Measurements from ENCODE around the gene NUP58.
A peak's percentile ranks its signal among the peaks of the same experiment; 100 is the strongest.

NUP58 gene, protein sequence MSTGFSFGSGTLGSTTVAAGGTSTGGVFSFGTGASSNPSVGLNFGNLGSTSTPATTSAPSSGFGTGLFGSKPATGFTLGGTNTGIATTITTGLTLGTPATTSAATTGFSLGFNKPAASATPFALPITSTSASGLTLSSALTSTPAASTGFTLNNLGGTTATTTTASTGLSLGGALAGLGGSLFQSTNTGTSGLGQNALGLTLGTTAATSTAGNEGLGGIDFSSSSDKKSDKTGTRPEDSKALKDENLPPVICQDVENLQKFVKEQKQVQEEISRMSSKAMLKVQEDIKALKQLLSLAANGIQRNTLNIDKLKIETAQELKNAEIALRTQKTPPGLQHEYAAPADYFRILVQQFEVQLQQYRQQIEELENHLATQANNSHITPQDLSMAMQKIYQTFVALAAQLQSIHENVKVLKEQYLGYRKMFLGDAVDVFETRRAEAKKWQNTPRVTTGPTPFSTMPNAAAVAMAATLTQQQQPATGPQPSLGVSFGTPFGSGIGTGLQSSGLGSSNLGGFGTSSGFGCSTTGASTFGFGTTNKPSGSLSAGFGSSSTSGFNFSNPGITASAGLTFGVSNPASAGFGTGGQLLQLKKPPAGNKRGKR

DNA sequence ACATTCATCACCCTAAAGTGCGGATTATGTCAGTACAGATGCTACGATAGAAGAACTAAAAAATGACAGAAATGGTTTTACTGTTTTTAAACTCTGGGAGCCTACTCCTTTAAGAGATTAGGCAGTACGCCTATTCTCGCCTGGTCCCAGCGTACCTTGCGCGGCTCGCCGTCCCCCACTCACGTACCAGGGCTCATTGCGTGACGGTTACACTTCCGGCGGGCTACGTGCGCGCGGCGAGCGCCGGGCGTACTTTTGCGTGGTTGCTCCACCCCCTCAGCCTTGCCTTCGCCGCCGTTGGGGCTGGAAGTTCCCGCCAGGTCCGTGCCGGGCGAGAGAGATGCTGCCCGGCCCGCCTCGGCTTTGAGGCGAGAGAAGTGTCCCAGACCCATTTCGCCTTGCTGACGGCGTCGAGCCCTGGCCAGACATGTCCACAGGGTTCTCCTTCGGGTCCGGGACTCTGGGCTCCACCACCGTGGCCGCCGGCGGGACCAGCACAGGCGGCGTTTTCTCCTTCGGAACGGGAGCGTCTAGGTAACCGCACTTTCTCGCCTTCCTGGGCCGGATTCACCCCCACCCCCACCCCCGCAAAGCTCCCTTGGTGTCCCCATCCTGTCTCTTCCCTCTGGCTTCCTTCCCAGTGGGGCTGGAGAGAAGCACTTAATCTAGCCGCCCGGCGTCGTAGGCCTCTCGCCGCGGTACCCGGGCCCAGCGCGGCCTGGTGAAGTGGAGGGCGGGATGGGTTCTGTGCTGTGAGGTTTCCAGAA lies at the start of gene NUP58:
Gene NUP58, plus strand, starts transcription at position 279 of the 767 bp plus-strand sequence. Its CDS starts 149 bp downstream, at position 428.
- DNase-seq (ENCODE audit: low read depth) = peak; percentile 79
- TF ChIP-seq, protein P1, sequence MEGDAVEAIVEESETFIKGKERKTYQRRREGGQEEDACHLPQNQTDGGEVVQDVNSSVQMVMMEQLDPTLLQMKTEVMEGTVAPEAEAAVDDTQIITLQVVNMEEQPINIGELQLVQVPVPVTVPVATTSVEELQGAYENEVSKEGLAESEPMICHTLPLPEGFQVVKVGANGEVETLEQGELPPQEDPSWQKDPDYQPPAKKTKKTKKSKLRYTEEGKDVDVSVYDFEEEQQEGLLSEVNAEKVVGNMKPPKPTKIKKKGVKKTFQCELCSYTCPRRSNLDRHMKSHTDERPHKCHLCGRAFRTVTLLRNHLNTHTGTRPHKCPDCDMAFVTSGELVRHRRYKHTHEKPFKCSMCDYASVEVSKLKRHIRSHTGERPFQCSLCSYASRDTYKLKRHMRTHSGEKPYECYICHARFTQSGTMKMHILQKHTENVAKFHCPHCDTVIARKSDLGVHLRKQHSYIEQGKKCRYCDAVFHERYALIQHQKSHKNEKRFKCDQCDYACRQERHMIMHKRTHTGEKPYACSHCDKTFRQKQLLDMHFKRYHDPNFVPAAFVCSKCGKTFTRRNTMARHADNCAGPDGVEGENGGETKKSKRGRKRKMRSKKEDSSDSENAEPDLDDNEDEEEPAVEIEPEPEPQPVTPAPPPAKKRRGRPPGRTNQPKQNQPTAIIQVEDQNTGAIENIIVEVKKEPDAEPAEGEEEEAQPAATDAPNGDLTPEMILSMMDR (IDR thresholded peaks at IDR 0.05; ENCODE audit: control insufficient read depth, insufficient read depth, low read depth, low read length, missing control alignments) = no peak
- peak within 1 kb of the TSS; percentile 89 for H3K4me3 ChIP-seq (ENCODE audit: control insufficient read depth, low read depth, low read length)

DNA sequence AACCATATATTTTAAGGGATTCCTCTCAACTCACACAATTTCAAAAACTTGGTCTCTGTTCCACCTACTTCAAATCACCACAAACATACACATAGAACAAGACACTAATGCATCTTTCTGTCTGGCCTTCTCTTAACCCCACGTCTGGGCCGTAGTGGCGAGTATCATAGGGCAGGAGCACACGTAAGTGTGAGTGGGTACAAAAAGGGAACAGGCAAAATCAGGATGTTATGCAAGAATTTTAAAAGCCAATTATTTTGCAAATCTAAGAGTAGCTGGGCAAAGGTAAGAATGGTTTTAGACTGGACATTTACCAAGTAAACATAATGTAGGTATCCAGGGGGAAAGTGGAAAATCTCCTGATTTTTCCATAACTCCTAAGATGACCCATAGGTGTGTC lies 49.2 kb upstream of the NUP58 start:
- TF ChIP-seq, protein P1 (IDR thresholded peaks at IDR 0.05; ENCODE audit: control insufficient read depth, insufficient read depth, low read depth, low read length, missing control alignments) = no peak
- no peak for DNase-seq (ENCODE audit: low read depth)
- H3K4me3 ChIP-seq (ENCODE audit: control insufficient read depth, low read depth, low read length) = no peak overlapping the region

GRCh38 chr13:25252752-25253151 lies 48.7 kb upstream of the NUP58 start:
- H3K4me3 ChIP-seq (ENCODE audit: control insufficient read depth, low read depth, low read length) = no peak overlapping the region
- TF ChIP-seq, protein P1 (IDR thresholded peaks at IDR 0.05; ENCODE audit: control insufficient read depth, insufficient read depth, low read depth, low read length, missing control alignments) = no peak
- no peak for DNase-seq (ENCODE audit: low read depth)

GRCh38 chr13:25253702-25254101 lies 47.7 kb upstream of the NUP58 start:
- TF ChIP-seq, protein P1 (IDR thresholded peaks at IDR 0.05; ENCODE audit: control insufficient read depth, insufficient read depth, low read depth, low read length, missing control alignments) = no peak
- H3K4me3 ChIP-seq (ENCODE audit: control insufficient read depth, low read depth, low read length) = no peak overlapping the region
- DNase-seq (ENCODE audit: low read depth) = no peak

GRCh38 chr13:25262261-25262660 lies 39.2 kb upstream of the NUP58 start:
- no peak overlapping the region for H3K4me3 ChIP-seq (ENCODE audit: control insufficient read depth, low read depth, low read length)
- TF ChIP-seq, protein P1 (IDR thresholded peaks at IDR 0.05; ENCODE audit: control insufficient read depth, insufficient read depth, low read depth, low read length, missing control alignments) = no peak
- DNase-seq (ENCODE audit: low read depth) = no peak

GRCh38 chr13:25266706-25267105 lies 34.7 kb upstream of the NUP58 start:
- no peak overlapping the region for H3K4me3 ChIP-seq (ENCODE audit: control insufficient read depth, low read depth, low read length)
- DNase-seq (ENCODE audit: low read depth) = no peak
- TF ChIP-seq, protein P1 (IDR thresholded peaks at IDR 0.05; ENCODE audit: control insufficient read depth, insufficient read depth, low read depth, low read length, missing control alignments) = no peak
